OCI-LY3 (cell line): Measurements from ENCODE around the gene GSC2.

Experiments
- EZH2phosphoT487 ChIP-seq: fragments of 200-600 bp; shearing (Covaris generic); IDR thresholded peaks from 2 replicates; pipeline ENCODE4 v1.6.1; 2018; ENCODE audit warnings: antibody characterized with exemption, mixed run types, low read depth
- TF ChIP-seq, protein P1 (sequence below): fragments of 200-600, 300-600 bp; sonication (generic); IDR thresholded peaks from 2 replicates; pipeline ENCODE4 v1.5.1; 2014; ENCODE audit warnings: antibody characterized with exemption, low read length, low read depth

DNA sequence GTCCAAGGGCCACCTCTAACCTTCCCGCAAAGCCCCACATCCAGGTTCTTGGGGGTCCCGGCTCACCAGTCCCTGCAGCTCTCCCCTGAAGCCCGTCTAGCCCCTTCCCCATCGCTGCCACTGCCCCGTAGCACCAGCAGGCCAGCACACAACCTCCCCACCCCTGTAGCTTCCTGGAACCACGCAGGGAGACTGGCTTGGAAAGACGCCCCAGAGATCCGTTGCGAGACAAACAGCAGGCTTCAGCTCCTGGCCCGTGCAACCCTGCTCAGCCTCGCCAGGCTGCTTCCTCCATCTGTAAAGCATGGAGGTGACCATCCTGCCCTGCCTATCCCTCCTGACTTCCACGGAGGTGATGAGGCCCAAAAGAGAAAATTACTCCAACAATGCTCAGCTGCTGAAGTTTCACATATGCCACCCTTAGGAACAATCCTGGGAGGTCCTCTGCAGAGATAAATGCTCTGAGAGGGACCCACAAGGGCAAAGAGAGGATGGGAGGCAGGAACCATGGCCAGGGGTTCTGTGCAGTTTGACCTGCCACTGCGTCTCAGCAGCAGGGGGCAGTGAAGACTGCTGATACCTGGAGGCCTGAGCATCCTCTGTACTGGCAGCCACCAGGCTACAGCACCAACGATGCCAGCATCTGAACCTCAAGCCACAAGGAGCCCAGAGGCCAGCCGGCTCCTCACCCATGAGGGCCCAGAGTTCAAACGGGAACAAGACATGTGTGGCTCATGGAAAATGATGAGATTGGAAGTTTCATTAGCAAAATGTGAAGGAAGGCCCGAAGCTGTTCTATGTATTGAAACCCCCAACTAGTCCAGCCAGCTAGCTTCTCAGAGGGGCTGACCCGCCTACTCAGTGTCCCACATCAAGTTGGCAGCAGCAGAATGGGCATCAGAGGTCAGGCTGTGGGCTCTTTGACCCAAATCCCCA lies 44.0 kb downstream of the GSC2 start:
- TF ChIP-seq, protein P1, sequence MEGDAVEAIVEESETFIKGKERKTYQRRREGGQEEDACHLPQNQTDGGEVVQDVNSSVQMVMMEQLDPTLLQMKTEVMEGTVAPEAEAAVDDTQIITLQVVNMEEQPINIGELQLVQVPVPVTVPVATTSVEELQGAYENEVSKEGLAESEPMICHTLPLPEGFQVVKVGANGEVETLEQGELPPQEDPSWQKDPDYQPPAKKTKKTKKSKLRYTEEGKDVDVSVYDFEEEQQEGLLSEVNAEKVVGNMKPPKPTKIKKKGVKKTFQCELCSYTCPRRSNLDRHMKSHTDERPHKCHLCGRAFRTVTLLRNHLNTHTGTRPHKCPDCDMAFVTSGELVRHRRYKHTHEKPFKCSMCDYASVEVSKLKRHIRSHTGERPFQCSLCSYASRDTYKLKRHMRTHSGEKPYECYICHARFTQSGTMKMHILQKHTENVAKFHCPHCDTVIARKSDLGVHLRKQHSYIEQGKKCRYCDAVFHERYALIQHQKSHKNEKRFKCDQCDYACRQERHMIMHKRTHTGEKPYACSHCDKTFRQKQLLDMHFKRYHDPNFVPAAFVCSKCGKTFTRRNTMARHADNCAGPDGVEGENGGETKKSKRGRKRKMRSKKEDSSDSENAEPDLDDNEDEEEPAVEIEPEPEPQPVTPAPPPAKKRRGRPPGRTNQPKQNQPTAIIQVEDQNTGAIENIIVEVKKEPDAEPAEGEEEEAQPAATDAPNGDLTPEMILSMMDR = peak; percentile 49
- TF ChIP-seq EZH2phosphoT487 = no peak
